Stimulated activated naive B cell treated with anti-CD40 and anti-IgM and Interleukin-4, amounts not matched to agents 10 μg/mL and 1 μg/mL and 100 μg/mL, for 72 hours (primary cell): ENCODE results near the gene BAMBI.
"Not testable (repeated sequence)": the region's sequence is repeated elsewhere in the genome, so short reads cannot be mapped to it uniquely, and the experiment has no call there.

Experiments used
- ATAC-seq, 2 donors: fragments of 150-1000 bp; cut with Tn5 transposase; replicated peaks; 2 replicates each; pipeline ENCODE4 v1.10.0; 2021; ENCODE audit warnings: moderate library complexity in 1 of 2
- DNase-seq: peaks from one replicate; pipeline ENCODE4 v3.0.0; 2021
- H3K27ac Mint-ChIP-seq: one replicate; pipeline ENCODE4 v1.8.0; 2022; ENCODE audit warnings: mild to moderate bottlenecking, mixed read lengths
- H3K27me3 Mint-ChIP-seq, 2 donors: one replicate each; pipeline ENCODE4 v1.8.0; 2022; ENCODE audit warnings: mixed read lengths in 2 of 2
- H3K36me3 Mint-ChIP-seq, 2 donors: one replicate each; pipeline ENCODE4 v1.8.0; 2022; ENCODE audit warnings: mixed read lengths in 2 of 2, mild to moderate bottlenecking in 1 of 2
- H3K4me1 Mint-ChIP-seq, 2 donors: one replicate each; pipeline ENCODE4 v1.8.0; 2022; ENCODE audit warnings: mixed read lengths in 2 of 2, mild to moderate bottlenecking in 1 of 2
- H3K4me3 Mint-ChIP-seq, 2 donors: one replicate each; pipeline ENCODE4 v1.8.0; 2022; ENCODE audit warnings: mild to moderate bottlenecking in 2 of 2, mixed read lengths in 2 of 2, moderate library complexity in 1 of 2
- H3K9me3 Mint-ChIP-seq, 2 donors: one replicate each; pipeline ENCODE4 v1.8.0; 2022; ENCODE audit warnings: mixed read lengths in 2 of 2, mild to moderate bottlenecking in 1 of 2

Gene BAMBI, protein sequence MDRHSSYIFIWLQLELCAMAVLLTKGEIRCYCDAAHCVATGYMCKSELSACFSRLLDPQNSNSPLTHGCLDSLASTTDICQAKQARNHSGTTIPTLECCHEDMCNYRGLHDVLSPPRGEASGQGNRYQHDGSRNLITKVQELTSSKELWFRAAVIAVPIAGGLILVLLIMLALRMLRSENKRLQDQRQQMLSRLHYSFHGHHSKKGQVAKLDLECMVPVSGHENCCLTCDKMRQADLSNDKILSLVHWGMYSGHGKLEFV

DNA sequence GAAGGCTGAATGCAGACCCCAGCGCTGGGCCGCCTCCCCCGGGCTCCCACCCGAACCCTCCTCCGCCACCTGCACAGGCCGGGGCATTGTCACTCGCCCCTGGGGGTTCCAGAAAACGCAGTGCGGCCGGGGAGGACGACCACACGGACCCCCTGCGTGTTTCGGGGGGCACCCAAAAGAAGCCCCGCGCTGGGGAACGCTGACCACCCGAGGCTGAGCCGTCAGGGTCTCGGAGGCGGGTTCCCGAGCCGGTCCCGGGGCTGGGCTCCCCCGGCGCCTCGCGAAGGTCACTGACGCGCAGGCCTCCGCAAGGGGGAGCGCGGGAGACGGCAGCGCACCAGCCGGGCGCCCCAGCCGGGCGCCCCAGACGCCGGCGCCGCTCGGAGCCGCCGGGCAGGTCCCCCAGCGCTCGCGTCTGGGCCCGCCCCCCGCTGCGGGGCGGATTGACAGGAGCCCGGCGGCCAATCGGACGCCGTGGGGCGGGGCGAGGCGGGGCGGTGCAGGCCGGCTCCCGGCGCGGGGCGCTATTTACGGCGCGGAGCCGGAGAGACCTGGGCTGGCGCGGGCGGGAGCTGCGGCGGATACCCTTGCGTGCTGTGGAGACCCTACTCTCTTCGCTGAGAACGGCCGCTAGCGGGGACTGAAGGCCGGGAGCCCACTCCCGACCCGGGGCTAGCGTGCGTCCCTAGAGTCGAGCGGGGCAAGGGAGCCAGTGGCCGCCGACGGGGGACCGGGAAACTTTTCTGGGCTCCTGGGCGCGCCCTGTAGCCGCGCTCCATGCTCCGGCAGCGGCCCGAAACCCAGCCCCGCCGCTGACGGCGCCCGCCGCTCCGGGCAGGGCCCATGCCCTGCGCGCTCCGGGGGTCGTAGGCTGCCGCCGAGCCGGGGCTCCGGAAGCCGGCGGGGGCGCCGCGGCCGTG is at the start of gene BAMBI:
TSS of gene BAMBI (plus strand) at position 554 of the 920 bp plus-strand sequence. CDS start 377 bp downstream, outside the sequence.
- peak within 1 kb of the TSS; percentile 14 for H3K27ac Mint-ChIP-seq
- ATAC-seq = peak; percentile 97 to 98
- no peaks in the 10 kb centered on the region for H3K36me3 Mint-ChIP-seq
- H3K27me3 Mint-ChIP-seq = peaks cover 43 to 54% of the 10 kb centered on the region in 2 donors
- H3K4me1 Mint-ChIP-seq = peaks cover 13 to 33% of the 10 kb centered on the region in 2 donors
- peak; percentile 88 for DNase-seq
- no peaks in the 10 kb centered on the region for H3K9me3 Mint-ChIP-seq
- H3K4me3 Mint-ChIP-seq = peak within 1 kb of the TSS; percentile 79

- ATAC-seq (peak; percentile 78 to 80), DNase-seq (peak; percentile 43)
- H3K4me1 Mint-ChIP-seq = peaks cover 4 to 19% of the 10 kb centered on the region in 2 donors
- peaks cover 22 to 26% of the 10 kb centered on the region in 2 donors for H3K27me3 Mint-ChIP-seq
- no peak overlapping the region for H3K27ac Mint-ChIP-seq
- H3K4me3 Mint-ChIP-seq = no peak overlapping the region
- H3K36me3 Mint-ChIP-seq = peaks cover 4 to 7% of the 10 kb centered on the region in 2 donors
- H3K9me3 Mint-ChIP-seq = no peaks in the 10 kb centered on the region
These were observed 49.0 kb upstream of the BAMBI start for GRCh38 chr10:28628184-28628893.

DNA sequence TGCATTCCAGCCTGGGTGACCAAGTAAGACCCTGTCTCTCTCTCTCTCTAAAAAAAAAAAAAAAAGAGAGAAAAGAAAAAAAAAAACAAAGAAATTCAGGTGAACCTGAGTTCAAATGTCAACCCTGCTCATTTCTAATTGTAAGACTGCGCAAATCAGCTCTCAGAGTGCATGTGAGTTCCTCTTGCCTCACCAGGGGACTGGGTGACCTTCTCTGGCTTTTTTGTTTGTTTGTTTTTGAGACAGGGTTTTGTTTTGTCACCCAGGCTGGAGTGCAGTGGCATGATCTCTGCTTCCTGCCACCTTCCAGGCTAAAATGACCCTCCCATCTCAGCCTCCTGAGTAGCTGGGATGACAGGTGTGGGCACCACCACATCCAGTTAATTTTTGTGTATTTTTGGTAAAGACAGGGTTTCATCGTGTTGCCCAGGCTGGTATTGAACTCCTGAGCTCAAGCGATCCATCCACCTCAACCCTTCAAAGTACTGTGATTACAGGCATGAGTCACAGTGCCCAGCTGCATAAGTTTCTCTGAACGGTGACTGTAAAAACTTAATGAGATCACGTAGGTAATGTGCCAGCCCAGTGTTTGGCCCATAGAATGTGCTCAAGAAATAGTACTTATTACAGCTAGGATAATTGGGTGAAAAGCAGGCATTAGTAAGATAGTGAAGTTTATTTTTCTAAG is 45.3 kb upstream of the BAMBI start:
- no peak for ATAC-seq
- Mint-ChIP-seq H3K27ac (no peak overlapping the region), H3K9me3 (no peaks in the 10 kb centered on the region), H3K36me3 (no peaks in the 10 kb centered on the region), H3K4me3 (no peak overlapping the region), H3K4me1 (peaks cover 2 to 12% of the 10 kb centered on the region in 2 donors), H3K27me3 (peaks cover 31 to 32% of the 10 kb centered on the region in 2 donors)
- no peak for DNase-seq

DNA sequence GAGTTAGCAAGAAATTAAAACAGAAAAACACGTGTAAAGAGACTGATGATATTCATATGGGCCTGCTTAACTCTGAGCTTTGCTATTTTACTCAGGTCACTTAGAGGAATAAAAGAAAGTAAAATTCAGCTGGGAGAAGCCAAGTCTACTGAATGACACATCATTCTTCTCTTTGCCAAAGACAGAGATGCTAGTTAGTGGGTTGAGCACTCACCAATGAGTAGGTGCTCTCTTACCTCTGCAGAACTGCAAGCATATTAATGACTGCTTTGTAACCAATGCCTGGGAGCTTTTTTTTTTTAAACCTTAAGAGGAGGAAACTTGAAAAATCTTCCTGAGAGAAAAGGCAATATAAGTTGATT is 44.8 kb upstream of the BAMBI start:
- ATAC-seq (no peak), DNase-seq (no peak)
- Mint-ChIP-seq H3K9me3 (peaks cover 1 to 2% of the 10 kb centered on the region in 2 donors), H3K4me3 (no peak overlapping the region), H3K36me3 (no peaks in the 10 kb centered on the region), H3K27ac (no peak overlapping the region), H3K27me3 (peaks cover 31 to 32% of the 10 kb centered on the region in 2 donors), H3K4me1 (peaks cover 2 to 12% of the 10 kb centered on the region in 2 donors)

- H3K4me1 Mint-ChIP-seq = peaks cover 0 to 4% of the 10 kb centered on the region in 2 donors
- H3K4me3 Mint-ChIP-seq = no peak overlapping the region
- DNase-seq (no peak), ATAC-seq (no peak)
- H3K27ac Mint-ChIP-seq = no peak overlapping the region
- no peaks in the 10 kb centered on the region for H3K36me3 Mint-ChIP-seq
- peaks cover 28 to 32% of the 10 kb centered on the region in 2 donors for H3K27me3 Mint-ChIP-seq
- H3K9me3 Mint-ChIP-seq = peaks cover 2 to 4% of the 10 kb centered on the region in 2 donors
These were observed 43.6 kb upstream of the BAMBI start for GRCh38 chr10:28633750-28634149.

DNA sequence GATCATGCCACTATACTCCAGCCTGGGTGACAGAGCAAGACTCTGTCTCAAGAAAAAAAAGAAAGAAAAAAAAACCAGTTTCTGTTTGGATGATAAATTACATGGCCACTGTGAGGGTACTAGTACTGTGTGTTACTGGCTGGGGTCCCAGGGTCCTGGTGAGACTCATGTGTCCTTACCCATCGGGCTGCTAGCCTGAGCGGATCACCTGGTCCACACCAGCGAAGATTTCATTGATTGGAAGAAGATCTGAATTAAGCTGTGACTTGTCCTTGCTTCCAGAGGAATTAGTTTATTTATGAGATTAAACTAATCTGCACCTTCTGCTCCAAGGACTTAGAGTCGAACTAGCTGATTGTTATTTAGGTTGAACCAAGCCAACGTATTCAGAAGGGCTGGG is 40.0 kb upstream of the BAMBI start:
- DNase-seq (no peak), ATAC-seq (no peak)
- H3K9me3 Mint-ChIP-seq = peaks cover 3 to 4% of the 10 kb centered on the region in 2 donors
- no peaks in the 10 kb centered on the region for H3K4me1 Mint-ChIP-seq
- H3K36me3 Mint-ChIP-seq = no peaks in the 10 kb centered on the region
- peaks cover 12 to 16% of the 10 kb centered on the region in 2 donors for H3K27me3 Mint-ChIP-seq
- H3K4me3 Mint-ChIP-seq = no peak overlapping the region
- no peak overlapping the region for H3K27ac Mint-ChIP-seq

GRCh38 chr10:28638392-28638791 is 38.9 kb upstream of the BAMBI start:
- no peaks in the 10 kb centered on the region for H3K36me3 Mint-ChIP-seq
- peaks cover 9 to 15% of the 10 kb centered on the region in 2 donors for H3K27me3 Mint-ChIP-seq
- no peak overlapping the region for H3K4me3 Mint-ChIP-seq
- peaks cover 3 to 4% of the 10 kb centered on the region in 2 donors for H3K9me3 Mint-ChIP-seq
- H3K27ac Mint-ChIP-seq = no peak overlapping the region
- no peaks in the 10 kb centered on the region for H3K4me1 Mint-ChIP-seq
- no peak for DNase-seq
- ATAC-seq = no peak

DNA sequence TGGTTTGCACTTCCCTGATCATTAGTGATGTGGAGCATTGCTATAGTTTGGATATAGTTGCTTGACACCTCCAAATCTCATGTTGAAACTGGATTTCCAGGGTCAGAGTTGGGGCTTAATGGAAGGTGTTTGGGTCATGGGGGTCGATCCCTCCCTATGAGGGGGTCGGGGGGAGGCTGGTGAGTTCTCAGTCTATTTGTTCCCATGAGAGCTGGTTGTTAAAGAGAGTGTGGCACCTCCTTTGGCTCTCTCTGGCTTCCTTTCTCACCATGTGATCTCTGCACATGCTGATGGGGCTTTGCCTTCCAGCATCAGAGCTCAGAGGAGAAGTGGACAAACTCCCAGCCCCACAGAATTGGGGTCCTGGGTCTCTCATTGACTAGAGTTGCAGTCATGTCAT is 36.8 kb upstream of the BAMBI start:
- ATAC-seq (no peak), DNase-seq (no peak)
- Mint-ChIP-seq H3K9me3 (peaks cover 4 to 7% of the 10 kb centered on the region in 2 donors), H3K4me1 (no peaks in the 10 kb centered on the region), H3K27me3 (peaks cover 6 to 9% of the 10 kb centered on the region in 2 donors), H3K27ac (no peak overlapping the region), H3K36me3 (peaks cover 0 to 1% of the 10 kb centered on the region in 2 donors), H3K4me3 (no peak overlapping the region)

GRCh38 chr10:28644647-28645046 is 32.7 kb upstream of the BAMBI start:
- H3K27me3 Mint-ChIP-seq = peaks cover 8 to 21% of the 10 kb centered on the region in 2 donors
- H3K4me1 Mint-ChIP-seq = no peaks in the 10 kb centered on the region
- H3K9me3 Mint-ChIP-seq = peaks cover 1 to 3% of the 10 kb centered on the region in 2 donors
- ATAC-seq = no peak
- no peak overlapping the region for H3K4me3 Mint-ChIP-seq
- H3K27ac Mint-ChIP-seq = no peak overlapping the region
- H3K36me3 Mint-ChIP-seq = peaks cover 0 to 1% of the 10 kb centered on the region in 2 donors
- DNase-seq = no peak

- Mint-ChIP-seq H3K36me3 (peaks cover 0 to 1% of the 10 kb centered on the region in 2 donors), H3K9me3 (no peaks in the 10 kb centered on the region), H3K27ac (no peak overlapping the region), H3K27me3 (peaks cover 13 to 28% of the 10 kb centered on the region in 2 donors), H3K4me3 (no peak overlapping the region), H3K4me1 (no peaks in the 10 kb centered on the region)
- ATAC-seq (no peak), DNase-seq (no peak)
These were observed 25.2 kb upstream of the BAMBI start for GRCh38 chr10:28652106-28652505.

- Mint-ChIP-seq H3K4me3 (no peak overlapping the region), H3K27me3 (peaks cover 13 to 30% of the 10 kb centered on the region in 2 donors), H3K27ac (no peak overlapping the region), H3K9me3 (no peaks in the 10 kb centered on the region), H3K4me1 (no peaks in the 10 kb centered on the region), H3K36me3 (peaks cover 0 to 1% of the 10 kb centered on the region in 2 donors)
- ATAC-seq (no peak), DNase-seq (no peak)
These were observed 24.6 kb upstream of the BAMBI start for GRCh38 chr10:28652703-28653102.

- not testable (repeated sequence) for H3K9me3 Mint-ChIP-seq, H3K36me3 Mint-ChIP-seq, ATAC-seq, H3K4me1 Mint-ChIP-seq, H3K4me3 Mint-ChIP-seq, DNase-seq, H3K27ac Mint-ChIP-seq
- H3K27me3 Mint-ChIP-seq = peaks cover 14 to 36% of the 10 kb centered on the region in 2 donors
These were observed 18.5 kb upstream of the BAMBI start for GRCh38 chr10:28658824-28659223.

GRCh38 chr10:28661035-28661434 is 16.3 kb upstream of the BAMBI start:
- peaks cover 24 to 48% of the 10 kb centered on the region in 2 donors for H3K27me3 Mint-ChIP-seq
- no peak for ATAC-seq
- H3K27ac Mint-ChIP-seq = no peak overlapping the region
- H3K9me3 Mint-ChIP-seq = no peaks in the 10 kb centered on the region
- peaks cover 2 to 5% of the 10 kb centered on the region in 2 donors for H3K4me1 Mint-ChIP-seq
- no peak for DNase-seq
- no peak overlapping the region for H3K4me3 Mint-ChIP-seq
- H3K36me3 Mint-ChIP-seq = no peaks in the 10 kb centered on the region
